ENCODE results near the gene ABCB4.

Gene ABCB4

GRCh38 chr7:87512906-87513305, 37.4 kb upstream of the ABCB4 start:
- Mint-ChIP-seq H3K9me3 (no peaks in the 10 kb centered on the region), H3K4me1 (peaks cover 7% of the 10 kb centered on the region), H3K36me3 (ENCODE audit: low read depth) (no peaks in the 10 kb centered on the region), H3K27me3 (ENCODE audit: low read depth, poor library complexity) (no peaks in the 10 kb centered on the region), H3K4me3 (no peak overlapping the region), H3K27ac (no peak overlapping the region)
- no peak for DNase-seq
- TF ChIP-seq, protein P1, sequence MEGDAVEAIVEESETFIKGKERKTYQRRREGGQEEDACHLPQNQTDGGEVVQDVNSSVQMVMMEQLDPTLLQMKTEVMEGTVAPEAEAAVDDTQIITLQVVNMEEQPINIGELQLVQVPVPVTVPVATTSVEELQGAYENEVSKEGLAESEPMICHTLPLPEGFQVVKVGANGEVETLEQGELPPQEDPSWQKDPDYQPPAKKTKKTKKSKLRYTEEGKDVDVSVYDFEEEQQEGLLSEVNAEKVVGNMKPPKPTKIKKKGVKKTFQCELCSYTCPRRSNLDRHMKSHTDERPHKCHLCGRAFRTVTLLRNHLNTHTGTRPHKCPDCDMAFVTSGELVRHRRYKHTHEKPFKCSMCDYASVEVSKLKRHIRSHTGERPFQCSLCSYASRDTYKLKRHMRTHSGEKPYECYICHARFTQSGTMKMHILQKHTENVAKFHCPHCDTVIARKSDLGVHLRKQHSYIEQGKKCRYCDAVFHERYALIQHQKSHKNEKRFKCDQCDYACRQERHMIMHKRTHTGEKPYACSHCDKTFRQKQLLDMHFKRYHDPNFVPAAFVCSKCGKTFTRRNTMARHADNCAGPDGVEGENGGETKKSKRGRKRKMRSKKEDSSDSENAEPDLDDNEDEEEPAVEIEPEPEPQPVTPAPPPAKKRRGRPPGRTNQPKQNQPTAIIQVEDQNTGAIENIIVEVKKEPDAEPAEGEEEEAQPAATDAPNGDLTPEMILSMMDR (IDR thresholded peaks at IDR 0.05) = no peak

- no peak overlapping the region for H3K27ac Mint-ChIP-seq
- DNase-seq = no peak
- no peaks in the 10 kb centered on the region for H3K27me3 Mint-ChIP-seq (ENCODE audit: low read depth, poor library complexity)
- peaks cover 7% of the 10 kb centered on the region for H3K4me1 Mint-ChIP-seq
- TF ChIP-seq, protein P1 (IDR thresholded peaks at IDR 0.05) = no peak
- H3K9me3 Mint-ChIP-seq = no peaks in the 10 kb centered on the region
- no peaks in the 10 kb centered on the region for H3K36me3 Mint-ChIP-seq (ENCODE audit: low read depth)
- no peak overlapping the region for H3K4me3 Mint-ChIP-seq
These were observed 36.0 kb upstream of the ABCB4 start for GRCh38 chr7:87511510-87511909.

GRCh38 chr7:87510411-87510875, 35.0 kb upstream of the ABCB4 start:
- TF ChIP-seq, protein P1 (IDR thresholded peaks at IDR 0.05) = no peak
- no peaks in the 10 kb centered on the region for H3K36me3 Mint-ChIP-seq (ENCODE audit: low read depth)
- peaks cover 7% of the 10 kb centered on the region for H3K4me1 Mint-ChIP-seq
- no peaks in the 10 kb centered on the region for H3K27me3 Mint-ChIP-seq (ENCODE audit: low read depth, poor library complexity)
- no peaks in the 10 kb centered on the region for H3K9me3 Mint-ChIP-seq
- no peak for DNase-seq
- no peak overlapping the region for H3K4me3 Mint-ChIP-seq
- no peak overlapping the region for H3K27ac Mint-ChIP-seq

- TF ChIP-seq, protein P1 (IDR thresholded peaks at IDR 0.05) = no peak
- Mint-ChIP-seq H3K27ac (no peak overlapping the region), H3K27me3 (ENCODE audit: low read depth, poor library complexity) (no peaks in the 10 kb centered on the region), H3K4me3 (no peak overlapping the region), H3K9me3 (no peaks in the 10 kb centered on the region), H3K36me3 (ENCODE audit: low read depth) (no peaks in the 10 kb centered on the region), H3K4me1 (peaks cover 7% of the 10 kb centered on the region)
- no peak for DNase-seq
These were observed 32.0 kb upstream of the ABCB4 start for GRCh38 chr7:87507446-87507845.

- Mint-ChIP-seq H3K4me1 (peaks cover 7% of the 10 kb centered on the region), H3K27ac (no peak overlapping the region), H3K36me3 (ENCODE audit: low read depth) (no peaks in the 10 kb centered on the region), H3K27me3 (ENCODE audit: low read depth, poor library complexity) (no peaks in the 10 kb centered on the region), H3K9me3 (no peaks in the 10 kb centered on the region), H3K4me3 (no peak overlapping the region)
- TF ChIP-seq, protein P1 (IDR thresholded peaks at IDR 0.05) = no peak
- DNase-seq = no peak
These were observed 31.0 kb upstream of the ABCB4 start for GRCh38 chr7:87506246-87507180.
